IPS-18c (cell line): ENCODE data around the gene SIVA1.
A peak's percentile ranks its signal among the peaks of the same experiment; 100 is the strongest.
"Not testable (repeated sequence)": the region's sequence is repeated elsewhere in the genome, so short reads cannot be mapped to it uniquely, and the experiment has no call there.

Experiments used
- H3K4me3 ChIP-seq: 2 replicates; pipeline ENCODE4 v1.7.0; 2013; ENCODE audit warnings: low read depth, mild to moderate bottlenecking, low read length, moderate library complexity; ENCODE audit not compliant: insufficient read depth
- H3K9me3 ChIP-seq: one replicate; pipeline ENCODE4 v1.6.1; 2013; ENCODE audit warnings: mild to moderate bottlenecking, low read length, moderate library complexity; ENCODE audit not compliant: control insufficient read depth, insufficient read depth

The SIVA1 gene

DNA sequence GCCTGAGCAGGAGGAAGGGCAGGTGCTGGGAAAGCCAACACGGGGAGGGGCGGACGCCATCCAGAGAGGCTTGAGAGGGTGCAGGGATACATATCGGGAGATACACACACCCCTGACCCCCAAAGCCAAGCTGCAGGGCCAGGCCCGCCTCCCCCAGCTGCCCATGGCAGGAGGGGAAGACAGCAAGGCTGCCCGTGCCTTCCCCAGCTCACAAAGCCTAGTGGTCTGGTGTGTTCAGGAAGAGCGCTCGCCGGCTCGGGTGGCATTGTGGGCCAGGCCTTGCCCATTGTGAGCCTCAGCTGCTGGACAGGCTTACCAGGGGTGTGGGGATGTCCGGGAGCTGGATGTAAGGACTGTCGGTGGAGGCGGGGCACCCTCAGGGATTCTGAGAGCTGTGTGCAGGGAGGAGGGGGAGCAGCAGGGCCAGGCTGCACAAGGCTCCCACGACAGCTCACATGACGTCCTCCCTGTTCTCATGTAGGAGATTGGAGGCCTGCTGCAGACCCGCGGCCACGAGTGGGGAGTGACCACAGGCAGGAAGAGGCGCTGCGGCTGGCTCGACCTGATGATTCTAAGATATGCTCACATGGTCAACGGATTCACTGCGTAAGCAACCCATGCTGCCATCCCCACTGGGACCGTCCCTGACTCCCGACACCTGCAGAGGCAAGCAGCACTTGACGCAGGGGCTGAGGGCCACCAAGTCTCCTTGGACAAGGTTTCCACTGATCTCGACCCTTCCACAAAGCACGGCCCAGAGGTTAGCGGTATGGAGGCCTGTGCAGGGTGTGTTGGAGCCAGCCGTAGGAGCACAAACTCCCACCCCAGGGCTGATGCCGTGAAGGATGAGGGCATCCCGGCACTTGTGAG lies 10.1 kb upstream of the SIVA1 start:
- Histone ChIP-seq H3K9me3 (no peaks in the 10 kb centered on the region), H3K4me3 (no peak overlapping the region)

- no peak overlapping the region for H3K4me3 ChIP-seq
- no peaks in the 10 kb centered on the region for H3K9me3 ChIP-seq
Observed at GRCh38 chr14:104743461-104744380, 9.2 kb upstream of the SIVA1 start.

GRCh38 chr14:104744484-104744883 lies 8.5 kb upstream of the SIVA1 start:
- no peak overlapping the region for H3K4me3 ChIP-seq
- H3K9me3 ChIP-seq = no peaks in the 10 kb centered on the region

DNA sequence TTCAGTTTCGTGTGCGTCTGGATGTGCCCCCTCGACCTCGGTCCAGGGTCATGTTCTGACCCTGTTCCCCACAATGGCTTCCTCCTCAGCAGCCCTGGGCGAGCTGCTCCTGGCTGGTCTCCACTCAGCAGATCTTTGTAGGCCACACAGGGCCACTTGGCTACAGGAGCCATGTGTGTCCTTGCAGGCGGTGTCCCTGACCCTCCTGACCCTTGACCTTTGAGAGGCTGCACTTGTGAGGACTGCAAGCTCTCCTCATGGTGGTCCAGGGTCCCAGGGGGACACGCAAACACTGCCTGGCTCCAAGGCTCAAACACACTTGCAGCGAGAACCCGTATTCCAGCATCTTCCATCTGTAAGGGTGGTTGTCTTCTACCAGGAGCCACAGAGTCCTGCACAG lies 7.5 kb upstream of the SIVA1 start:
- Histone ChIP-seq H3K4me3 (no peak overlapping the region), H3K9me3 (no peaks in the 10 kb centered on the region)

- no peaks in the 10 kb centered on the region for H3K9me3 ChIP-seq
Observed at GRCh38 chr14:104746071-104746545, 6.8 kb upstream of the SIVA1 start.

DNA sequence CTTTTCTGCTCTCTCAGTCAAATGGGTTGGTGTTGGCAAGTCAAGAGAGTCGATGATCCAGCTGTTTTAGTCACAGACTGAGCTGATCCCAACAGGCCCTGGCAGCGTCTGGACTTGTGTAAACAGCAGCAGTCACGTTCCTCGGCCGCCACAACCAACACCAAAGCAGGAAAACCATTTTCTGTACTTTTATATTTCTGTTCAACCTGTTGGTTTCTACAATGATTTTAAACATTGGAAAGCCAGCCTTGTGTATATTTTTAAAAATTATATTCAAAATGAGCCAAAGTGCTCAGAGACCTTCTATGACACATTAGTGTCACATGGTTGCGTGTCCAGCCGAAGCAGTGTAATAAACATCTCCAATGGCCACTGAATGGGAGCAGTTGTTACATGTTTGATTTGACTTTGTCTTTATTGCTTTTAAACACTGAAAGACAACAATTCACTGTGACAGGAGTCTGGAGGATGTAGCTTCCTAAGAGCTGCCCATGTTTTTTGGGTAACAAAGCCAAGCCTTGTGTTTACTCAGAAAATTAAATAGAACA lies 5.9 kb upstream of the SIVA1 start:
- Histone ChIP-seq H3K4me3 (no peak overlapping the region), H3K9me3 (peaks cover 3% of the 10 kb centered on the region)

More at GRCh38 chr14:104746071-104746545, 6.8 kb upstream of the SIVA1 start:
- no peak overlapping the region for H3K4me3 ChIP-seq

- no peak overlapping the region for H3K4me3 ChIP-seq
Observed at GRCh38 chr14:104747876-104748275, 5.1 kb upstream of the SIVA1 start.

DNA sequence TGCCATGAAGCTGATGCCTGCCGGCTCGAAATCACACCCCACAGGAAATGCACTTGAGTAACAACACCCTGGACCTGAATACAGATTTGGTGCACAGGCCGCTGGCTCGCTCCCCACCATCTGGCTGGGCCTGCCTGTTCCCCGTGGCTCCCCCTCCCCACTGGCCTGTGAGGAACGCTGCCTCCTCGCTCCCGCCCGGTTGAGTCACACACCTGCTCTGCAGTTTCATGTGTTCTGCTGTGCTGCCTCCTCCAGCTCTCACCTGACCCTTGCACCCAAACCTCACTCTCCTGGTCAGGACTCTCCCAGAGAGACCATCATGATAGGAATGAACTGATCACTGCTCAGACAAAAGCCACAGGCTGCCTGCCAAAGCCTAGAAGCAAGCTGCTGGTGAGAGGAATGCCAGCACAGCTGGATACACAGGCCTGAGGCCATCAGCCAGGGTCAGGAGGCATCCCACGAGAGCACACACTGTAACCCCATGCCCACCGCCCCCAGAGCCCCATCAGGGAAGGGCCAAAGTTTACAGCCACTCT lies 3.8 kb upstream of the SIVA1 start:
- H3K9me3 ChIP-seq = peaks cover 10% of the 10 kb centered on the region
- no peak overlapping the region for H3K4me3 ChIP-seq

More at GRCh38 chr14:104747876-104748275, 5.1 kb upstream of the SIVA1 start:
- peaks cover 6% of the 10 kb centered on the region for H3K9me3 ChIP-seq

DNA sequence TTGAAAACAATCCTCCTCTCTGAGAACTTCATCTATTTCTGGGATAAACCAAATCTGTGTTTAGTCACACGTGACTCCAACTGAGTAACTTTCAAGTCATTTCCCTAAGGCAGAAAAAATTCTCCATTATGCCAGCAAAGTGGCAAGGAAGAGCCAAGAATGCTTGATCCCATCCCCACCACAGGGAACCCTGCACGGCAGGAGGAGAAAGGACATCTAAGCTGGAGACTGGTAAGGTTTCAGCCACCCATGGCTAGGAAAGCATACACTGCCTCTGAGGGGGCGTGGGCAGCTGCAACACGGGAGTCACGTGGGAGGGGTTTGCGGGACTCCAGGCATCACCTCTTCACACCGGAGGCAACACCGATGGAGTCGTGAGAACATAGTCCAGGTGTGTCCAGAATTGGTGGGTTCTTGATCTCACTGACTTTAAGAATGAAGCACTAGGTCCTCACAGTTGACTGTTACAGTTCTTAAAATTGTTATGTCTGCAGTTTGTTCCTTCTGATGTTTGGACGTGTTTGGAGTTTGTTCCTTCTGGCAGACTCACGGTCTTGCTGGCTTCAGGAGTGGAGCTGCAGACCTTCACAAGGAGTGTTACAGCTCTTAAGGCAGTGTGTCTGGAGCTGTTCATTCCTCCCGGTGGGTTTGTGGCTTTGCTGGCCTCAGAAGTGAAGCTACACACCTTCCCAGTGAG lies 2.7 kb upstream of the SIVA1 start:
- peaks cover 10% of the 10 kb centered on the region for H3K9me3 ChIP-seq

DNA sequence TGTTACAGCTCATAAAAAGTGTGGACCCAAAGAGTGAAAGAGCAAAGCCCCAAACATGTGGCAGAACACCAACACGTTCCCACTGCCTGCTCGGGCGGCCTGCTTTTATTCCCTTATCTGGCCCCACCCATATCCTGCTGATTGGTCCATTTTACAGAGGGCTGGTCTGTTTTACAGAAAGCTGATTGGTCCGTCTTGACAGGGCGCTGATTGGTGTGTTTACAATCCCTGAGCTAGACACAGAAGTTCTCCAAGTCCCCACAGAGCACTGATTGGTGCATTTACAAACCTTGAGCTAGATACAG lies 2.2 kb upstream of the SIVA1 start:
- not testable (repeated sequence) for H3K4me3 ChIP-seq
- peaks cover 10% of the 10 kb centered on the region for H3K9me3 ChIP-seq

More for the DNA sequence above, 2.7 kb upstream of the SIVA1 start:
- no peak overlapping the region; the same call in 1 of the 2 replicates for H3K4me3 ChIP-seq

DNA sequence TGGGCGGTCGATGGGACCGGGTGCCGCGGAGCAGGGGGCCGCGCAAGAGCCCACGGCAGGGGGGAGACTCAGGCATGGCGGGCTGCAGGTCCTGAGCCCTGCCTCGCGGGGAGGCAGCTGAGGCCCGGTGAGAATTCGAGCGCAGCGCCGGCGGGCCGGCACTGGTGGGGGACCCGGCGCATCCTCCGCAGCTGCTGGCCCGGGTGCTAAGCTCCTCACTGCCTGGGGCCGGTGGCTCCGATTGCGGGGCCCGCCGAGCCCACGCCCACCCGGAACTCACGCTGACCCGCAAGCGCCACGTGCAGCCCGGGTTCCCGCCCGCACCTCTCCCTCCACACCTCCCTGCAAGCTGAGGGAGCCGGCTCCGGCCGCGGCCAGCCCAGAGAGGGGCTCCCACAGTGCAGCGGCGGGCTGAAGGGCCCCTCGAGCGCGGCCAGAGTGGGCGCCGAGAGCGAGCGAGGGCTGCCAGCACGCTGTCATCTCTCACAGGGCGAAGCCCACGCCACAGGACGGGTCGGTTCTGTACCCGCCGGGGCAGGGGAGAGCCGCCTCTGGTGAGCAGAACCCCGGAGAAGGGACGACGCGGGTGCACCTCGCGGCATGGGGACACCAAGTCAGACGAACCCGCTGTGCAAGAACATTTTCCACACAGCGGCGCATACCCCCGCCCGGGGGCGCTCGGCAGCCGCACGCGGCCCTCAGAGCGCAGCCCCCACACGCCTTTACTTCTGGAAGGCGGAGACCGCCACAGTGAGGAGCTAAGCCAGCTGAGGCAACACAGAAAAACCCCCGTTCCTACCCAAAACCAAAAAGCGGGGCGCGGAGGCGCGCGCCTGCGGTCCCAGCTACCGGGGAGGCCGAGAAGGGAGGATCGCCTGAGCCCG lies 1.2 kb upstream of the SIVA1 start:
- Histone ChIP-seq H3K9me3 (peaks cover 10% of the 10 kb centered on the region), H3K4me3 (peak overlapping the region; percentile 50)

DNA sequence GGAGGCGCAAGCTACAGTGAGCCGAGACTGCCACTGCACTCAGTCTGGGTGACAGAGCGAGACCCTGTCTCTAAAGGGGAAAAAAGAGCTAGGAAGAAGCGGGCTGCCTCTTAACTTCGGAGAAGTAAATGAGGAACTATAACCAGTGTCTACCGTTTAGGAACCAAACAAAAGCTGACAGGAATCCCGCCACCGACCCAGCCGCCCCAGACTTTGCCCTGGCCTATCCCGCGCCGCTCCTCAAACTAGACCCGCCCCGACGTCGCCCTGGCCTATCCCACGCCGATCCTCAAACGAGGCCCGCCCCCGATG lies 568 bp upstream of the SIVA1 start:
- H3K9me3 ChIP-seq = peaks cover 10% of the 10 kb centered on the region
- peak overlapping the region; percentile 50 for H3K4me3 ChIP-seq

GRCh38 chr14:104753528-104754212 lies 723 bp downstream of the SIVA1 start:
- H3K4me3 ChIP-seq = peak overlapping the region; percentile 100
- H3K9me3 ChIP-seq = peaks cover 10% of the 10 kb centered on the region

DNA sequence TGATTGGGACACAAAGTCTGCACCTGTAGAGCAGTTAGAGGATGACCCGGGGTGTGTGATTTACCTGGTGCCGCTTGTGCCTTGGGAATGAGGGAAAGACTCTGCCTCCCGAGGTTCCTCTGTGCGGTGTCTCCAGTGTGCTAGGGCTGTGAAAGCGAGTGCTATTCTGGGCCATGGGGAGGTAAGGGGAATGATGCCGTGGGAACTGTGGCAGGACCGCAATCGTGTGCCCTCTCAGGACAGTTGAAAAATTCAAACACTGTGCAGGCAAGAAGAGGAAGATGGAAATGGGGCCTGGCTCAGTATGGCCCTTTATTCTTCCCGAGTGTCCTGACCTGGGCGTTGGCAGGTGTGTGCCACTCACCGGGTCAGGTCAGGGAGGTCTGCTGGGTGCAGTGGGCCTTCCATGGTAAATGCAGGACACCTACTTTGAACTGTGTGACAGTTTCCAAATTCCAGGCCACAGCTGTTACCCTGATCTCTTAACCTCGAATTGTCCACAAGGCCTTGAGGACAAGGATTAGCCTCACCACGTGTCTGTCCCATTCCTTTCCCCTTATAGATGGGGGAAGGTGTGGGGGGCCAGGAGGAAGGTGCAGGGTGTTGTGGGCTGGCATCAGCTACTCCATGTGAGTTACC lies 1.4 kb downstream of the SIVA1 start:
- Histone ChIP-seq H3K9me3 (peaks cover 10% of the 10 kb centered on the region), H3K4me3 (peak overlapping the region; percentile 100)

GRCh38 chr14:104755621-104756020 lies 2.7 kb downstream of the SIVA1 start:
- no peak overlapping the region for H3K4me3 ChIP-seq
- peaks cover 10% of the 10 kb centered on the region for H3K9me3 ChIP-seq
